Measurements from ENCODE around the gene ATN1.

ATN1 gene

GRCh38 chr12:6928703-6929407 lies 1.1 kb downstream of the ATN1 start:
- no peak for DNase-seq

- no peak for DNase-seq
These were observed 2.0 kb downstream of the ATN1 start for GRCh38 chr12:6929466-6930452.

- no peak for DNase-seq
These were observed 5.0 kb downstream of the ATN1 start for GRCh38 chr12:6932766-6933165.

GRCh38 chr12:6934110-6934509 lies 6.4 kb downstream of the ATN1 start:
- DNase-seq = no peak

GRCh38 chr12:6935371-6936193 lies 7.8 kb downstream of the ATN1 start:
- no peak for DNase-seq

GRCh38 chr12:6936194-6936635 lies 8.5 kb downstream of the ATN1 start:
- no peak for DNase-seq

- DNase-seq = peak; percentile 68
These were observed 9.1 kb downstream of the ATN1 start for GRCh38 chr12:6936636-6937480.

- peak; percentile 89 for DNase-seq
These were observed 10.0 kb downstream of the ATN1 start for GRCh38 chr12:6937481-6938352.

GRCh38 chr12:6938353-6939190 lies 10.8 kb downstream of the ATN1 start:
- DNase-seq = no peak

- DNase-seq = no peak
These were observed 11.4 kb downstream of the ATN1 start for GRCh38 chr12:6939191-6939540.

- no peak for DNase-seq
These were observed 13.5 kb downstream of the ATN1 start for GRCh38 chr12:6941267-6941666.

GRCh38 chr12:6941782-6942181 lies 14.0 kb downstream of the ATN1 start:
- no peak for DNase-seq

GRCh38 chr12:6942331-6942665 lies 14.5 kb downstream of the ATN1 start:
- DNase-seq = no peak

- peak; percentile 70 for DNase-seq
These were observed 15.6 kb downstream of the ATN1 start for GRCh38 chr12:6943389-6943721.

GRCh38 chr12:6943722-6944380 lies 16.1 kb downstream of the ATN1 start, which contains the start of the genes C12orf57 and RNU7-1:
Gene C12orf57, plus strand, starts transcription at chr12:6944022. Its CDS starts 100 bp downstream, at chr12:6944122.
Gene RNU7-1, plus strand, starts transcription at chr12:6943816.
- DNase-seq = peak; percentile 72

- peak; percentile 85 for DNase-seq
These were observed 16.8 kb downstream of the ATN1 start for GRCh38 chr12:6944381-6945186.

- DNase-seq = no peak
These were observed 17.9 kb downstream of the ATN1 start for GRCh38 chr12:6945613-6946012.

- DNase-seq = peak; percentile 53
These were observed 18.5 kb downstream of the ATN1 start for GRCh38 chr12:6946033-6946919.
